Nephron (organoid): Measurements from ENCODE around the gene EPX.
A peak's percentile ranks its signal among the peaks of the same experiment; 100 is the strongest.

ENCODE experiments used
- H3K27ac Mint-ChIP-seq, 3 experiments: 2 replicates each; pipeline ENCODE4 v1.8.0; 2020; ENCODE audit warnings: mixed read lengths in 3 of 3, mild to moderate bottlenecking in 2 of 3, moderate library complexity in 1 of 3
- H3K27me3 Mint-ChIP-seq: 2 replicates; pipeline ENCODE4 v1.8.0; 2021; ENCODE audit warnings: low read depth, mild to moderate bottlenecking, moderate library complexity, mixed read lengths
- H3K36me3 Mint-ChIP-seq: 2 replicates; pipeline ENCODE4 v1.8.0; 2020; ENCODE audit warnings: low read depth, mixed read lengths
- H3K4me1 Mint-ChIP-seq: 2 replicates; pipeline ENCODE4 v1.8.0; 2020; ENCODE audit warnings: mixed read lengths
- H3K4me3 Mint-ChIP-seq, 3 experiments: 2 replicates each; pipeline ENCODE4 v1.8.0; 2020; ENCODE audit warnings: mild to moderate bottlenecking in 3 of 3, mixed read lengths in 3 of 3, moderate library complexity in 2 of 3
- H3K9me3 Mint-ChIP-seq: 2 replicates; pipeline ENCODE4 v1.8.0; 2020; ENCODE audit warnings: mixed read lengths
- CTCF ChIP-seq, 3 experiments: fragments of 200-600 bp; sonication (generic); IDR thresholded peaks; one replicate each; pipeline ENCODE4 v1.5.0; 2021; ENCODE audit warnings: antibody characterized with exemption in 3 of 3; ENCODE audit not compliant: unreplicated experiment in 3 of 3

Gene EPX

GRCh38 chr17:58207451-58207850 lies 14.9 kb downstream of the EPX start:
- no peaks in the 10 kb centered on the region for H3K9me3 Mint-ChIP-seq
- H3K4me1 Mint-ChIP-seq = no peaks in the 10 kb centered on the region
- peak overlapping the region in 1 of 3 experiments; percentile 78 for H3K27ac Mint-ChIP-seq
- no peaks in the 10 kb centered on the region for H3K27me3 Mint-ChIP-seq
- TF ChIP-seq CTCF (IDR thresholded peaks at IDR 0.05; ENCODE audit: unreplicated experiment in 3 of 3) = no peak
- H3K36me3 Mint-ChIP-seq = peaks cover 50% of the 10 kb centered on the region
- no peak overlapping the region for H3K4me3 Mint-ChIP-seq

- H3K36me3 Mint-ChIP-seq = peaks cover 58% of the 10 kb centered on the region
- H3K9me3 Mint-ChIP-seq = no peaks in the 10 kb centered on the region
- peak overlapping the region in 1 of 3 experiments; percentile 78 for H3K27ac Mint-ChIP-seq
- H3K4me3 Mint-ChIP-seq = no peak overlapping the region
- no peaks in the 10 kb centered on the region for H3K4me1 Mint-ChIP-seq
- no peaks in the 10 kb centered on the region for H3K27me3 Mint-ChIP-seq
- TF ChIP-seq CTCF (IDR thresholded peaks at IDR 0.05; ENCODE audit: unreplicated experiment in 3 of 3) = no peak
Measured at GRCh38 chr17:58208344-58208743, 15.8 kb downstream of the EPX start.

- TF ChIP-seq CTCF (IDR thresholded peaks at IDR 0.05; ENCODE audit: unreplicated experiment in 3 of 3) = no peak
- no peaks in the 10 kb centered on the region for H3K9me3 Mint-ChIP-seq
- no peaks in the 10 kb centered on the region for H3K27me3 Mint-ChIP-seq
- H3K4me1 Mint-ChIP-seq = no peaks in the 10 kb centered on the region
- H3K36me3 Mint-ChIP-seq = peaks cover 64% of the 10 kb centered on the region
- no peak overlapping the region for H3K4me3 Mint-ChIP-seq
- H3K27ac Mint-ChIP-seq = no peak overlapping the region
Measured at GRCh38 chr17:58210922-58211321, 18.4 kb downstream of the EPX start.

- Mint-ChIP-seq H3K9me3 (no peaks in the 10 kb centered on the region), H3K4me1 (peaks cover 6% of the 10 kb centered on the region), H3K27ac (no peak overlapping the region), H3K36me3 (peaks cover 29% of the 10 kb centered on the region), H3K27me3 (peaks cover 4% of the 10 kb centered on the region), H3K4me3 (no peak overlapping the region)
- TF ChIP-seq CTCF (IDR thresholded peaks at IDR 0.05; ENCODE audit: unreplicated experiment in 3 of 3) = no peak
Measured at GRCh38 chr17:58215685-58216084, 23.2 kb downstream of the EPX start.

GRCh38 chr17:58217766-58218165 lies 25.2 kb downstream of the EPX start:
- Mint-ChIP-seq H3K27me3 (peaks cover 7% of the 10 kb centered on the region), H3K9me3 (no peaks in the 10 kb centered on the region), H3K36me3 (peaks cover 14% of the 10 kb centered on the region), H3K4me3 (peak overlapping the region; percentile 69 to 71 (median 69)), H3K27ac (no peak overlapping the region), H3K4me1 (peaks cover 6% of the 10 kb centered on the region)
- no peak for TF ChIP-seq CTCF (IDR thresholded peaks at IDR 0.05; ENCODE audit: unreplicated experiment in 3 of 3)

GRCh38 chr17:58219007-58219788 lies 26.7 kb downstream of the EPX start, which contains the start of gene MKS1:
TSS of gene MKS1 (minus strand) at chr17:58219255. CDS start at chr17:58219230, 25 bp downstream.
- peak; percentile 74 to 84 (median 81) for TF ChIP-seq CTCF (IDR thresholded peaks at IDR 0.05; ENCODE audit: unreplicated experiment in 3 of 3)
- Mint-ChIP-seq H3K9me3 (no peaks in the 10 kb centered on the region), H3K27me3 (peaks cover 15% of the 10 kb centered on the region), H3K27ac (peak within 1 kb of the TSS; percentile 48 to 90 (median 62)), H3K36me3 (peaks cover 4% of the 10 kb centered on the region), H3K4me1 (peaks cover 6% of the 10 kb centered on the region), H3K4me3 (peak within 1 kb of the TSS; percentile 90 to 94 (median 92))
